ENCODE data around the gene ITPA.

Gene ITPA

DNA sequence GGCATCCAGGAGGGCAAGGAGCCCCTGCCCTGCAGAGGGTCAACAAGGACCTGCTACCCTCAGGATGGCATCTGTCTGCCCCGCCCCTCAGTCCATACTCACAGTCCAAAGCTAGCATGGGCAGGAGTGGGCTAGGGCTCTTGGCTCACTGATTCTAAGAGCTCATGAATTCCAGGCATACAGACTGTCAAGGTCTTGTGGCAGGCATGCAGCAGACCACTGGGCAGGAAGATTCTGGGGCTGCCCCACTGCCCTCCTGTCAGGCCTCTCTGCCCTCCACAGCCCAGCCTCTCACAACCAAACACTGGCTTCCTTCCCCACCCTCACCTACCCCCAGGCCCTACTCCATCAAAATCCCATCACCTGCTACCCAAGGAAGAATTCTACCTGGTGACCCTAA lies 35.3 kb downstream of the ITPA start:
- no peak for DNase-seq (ENCODE audit: low read depth in 2 of 2)

DNA sequence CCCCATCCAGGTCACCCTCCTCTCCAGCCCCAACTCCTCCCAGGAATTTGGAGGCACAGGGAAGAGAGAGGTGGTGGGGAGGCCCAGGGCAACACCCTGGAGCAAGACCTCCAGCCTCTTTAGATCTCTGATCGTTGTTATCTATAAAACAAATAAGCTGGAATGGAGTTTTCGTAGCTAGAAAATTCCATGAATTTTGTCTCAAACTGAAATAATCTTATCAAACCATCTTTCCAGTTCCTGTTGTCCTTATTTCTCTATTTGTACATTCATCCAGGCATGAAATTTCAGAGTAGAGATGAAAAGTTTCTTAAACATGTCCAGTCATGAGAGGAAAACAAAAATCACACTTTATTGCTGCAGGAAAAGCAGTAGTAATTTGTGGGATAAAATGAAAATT lies 35.9 kb downstream of the ITPA start:
- DNase-seq (ENCODE audit: low read depth in 2 of 2), result no peak

DNA sequence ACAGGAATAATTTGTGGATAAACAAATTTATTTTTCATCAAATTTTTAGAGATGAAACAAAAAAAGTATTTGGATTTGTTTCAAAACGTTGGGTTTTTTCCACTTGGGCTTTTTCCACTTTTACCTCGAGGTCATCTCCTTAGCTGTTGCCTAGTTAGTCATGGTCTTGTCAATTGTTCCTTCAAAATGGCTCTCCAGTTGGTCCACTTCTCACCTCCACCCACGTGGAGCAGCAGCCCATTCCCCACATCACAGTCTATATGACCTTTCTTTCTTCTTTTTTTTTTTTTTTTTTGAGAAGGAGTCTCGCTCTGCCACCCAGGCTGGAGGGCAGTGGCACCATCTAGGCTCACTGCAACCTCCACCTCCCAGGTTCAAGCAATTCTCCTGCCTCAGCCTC lies 36.4 kb downstream of the ITPA start:
- DNase-seq (ENCODE audit: low read depth in 2 of 2), result no peak

DNA sequence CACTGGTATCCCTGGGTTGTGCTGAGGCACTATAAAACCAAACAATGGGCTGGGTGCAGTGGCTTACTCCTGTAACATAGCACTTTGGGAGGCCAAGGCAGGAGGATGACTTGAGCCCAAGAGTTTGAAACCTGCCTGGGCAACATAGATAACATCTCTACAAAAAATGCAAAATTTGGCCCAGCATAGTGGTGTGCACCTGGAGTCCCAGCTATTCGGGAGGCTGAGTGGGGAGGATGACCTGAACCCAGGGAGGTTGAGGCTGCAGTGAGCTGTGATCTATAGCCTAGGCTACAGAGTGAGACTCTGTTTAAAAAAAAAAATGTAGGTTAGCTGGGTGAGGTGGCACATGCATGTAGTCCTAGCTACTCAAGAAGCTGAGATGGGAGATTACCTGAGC lies 37.4 kb downstream of the ITPA start:
- DNase-seq (ENCODE audit: low read depth in 2 of 2), result no peak

DNA sequence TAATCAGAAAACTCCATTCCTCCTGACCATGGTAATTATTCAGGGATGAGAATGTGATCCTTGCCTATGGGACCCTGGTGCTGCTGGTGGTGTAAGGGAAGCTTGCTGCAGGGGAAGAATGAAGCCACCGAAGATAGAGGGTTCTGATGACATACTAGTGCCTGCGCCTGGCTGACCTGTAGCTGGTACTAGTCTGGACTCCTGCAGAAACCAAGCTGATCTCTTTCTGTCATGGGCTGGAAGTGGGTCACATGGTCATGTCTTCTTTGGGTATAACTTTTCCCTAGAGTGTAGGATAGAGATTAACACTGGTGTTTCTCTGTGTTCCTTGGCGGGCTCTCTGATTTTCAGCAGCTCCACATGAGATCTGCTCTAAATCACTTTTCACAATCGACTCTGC lies 38.3 kb downstream of the ITPA start:
- no peak for DNase-seq (ENCODE audit: low read depth in 2 of 2)

DNA sequence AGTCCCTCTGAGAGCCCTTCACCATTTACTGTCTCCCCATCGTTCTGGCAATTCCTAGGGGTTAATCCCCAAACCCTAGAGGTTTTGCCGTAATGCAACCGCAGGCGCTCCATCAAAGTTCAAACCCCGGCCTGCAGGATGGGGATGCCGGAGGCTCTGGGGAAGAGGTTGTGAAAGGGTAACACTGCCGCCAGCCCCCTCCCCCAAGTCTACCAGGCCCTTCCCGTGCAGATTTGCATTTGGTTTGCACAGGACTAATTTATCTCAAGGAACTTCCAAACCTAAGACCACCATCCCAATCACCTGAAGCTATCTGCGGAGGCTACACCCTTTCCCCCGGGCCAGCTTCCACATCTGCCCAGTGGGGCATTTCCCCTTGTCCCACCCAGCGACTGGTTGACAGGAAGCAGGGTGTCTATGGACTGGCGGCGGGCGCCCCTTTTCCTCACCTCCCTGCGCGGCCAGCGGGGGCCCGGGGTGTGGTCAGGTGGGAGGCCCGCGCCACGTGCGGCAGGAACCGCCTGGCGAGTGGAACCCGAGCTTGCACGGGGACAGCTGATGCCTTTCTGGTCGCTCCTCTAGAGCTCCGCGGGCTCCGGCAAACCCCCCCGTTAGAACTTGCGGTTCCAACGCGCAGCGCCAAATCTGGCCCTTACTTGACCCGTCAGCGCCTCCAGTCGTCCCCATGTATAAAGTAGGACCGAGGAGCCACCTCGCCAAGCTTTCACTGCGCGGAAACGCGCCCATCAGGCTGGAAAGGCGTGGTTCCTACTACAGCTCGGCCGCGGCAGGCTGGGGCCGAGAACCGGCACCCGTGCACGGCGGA lies 39.1 kb downstream of the ITPA start:
- no peak for DNase-seq (ENCODE audit: low read depth in 2 of 2)

DNA sequence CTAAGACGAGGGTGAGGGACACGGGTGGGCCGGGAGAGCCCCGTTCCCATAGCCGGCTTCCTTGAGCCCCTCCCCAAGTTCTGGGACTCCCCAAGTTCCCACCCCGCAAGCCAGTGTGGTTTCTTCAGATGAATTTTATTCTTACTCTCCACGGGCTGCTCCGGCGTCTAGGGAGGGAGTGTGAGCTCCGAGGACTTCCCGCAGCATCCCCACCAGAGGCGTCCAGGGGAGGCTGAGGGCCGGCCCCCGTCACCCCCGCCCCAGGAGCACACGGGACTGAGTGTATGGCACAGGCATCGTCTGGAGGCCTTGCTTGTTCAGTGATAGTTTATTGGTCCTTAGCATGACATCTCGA lies 39.7 kb downstream of the ITPA start:
- no peak for DNase-seq (ENCODE audit: low read depth in 2 of 2)

DNA sequence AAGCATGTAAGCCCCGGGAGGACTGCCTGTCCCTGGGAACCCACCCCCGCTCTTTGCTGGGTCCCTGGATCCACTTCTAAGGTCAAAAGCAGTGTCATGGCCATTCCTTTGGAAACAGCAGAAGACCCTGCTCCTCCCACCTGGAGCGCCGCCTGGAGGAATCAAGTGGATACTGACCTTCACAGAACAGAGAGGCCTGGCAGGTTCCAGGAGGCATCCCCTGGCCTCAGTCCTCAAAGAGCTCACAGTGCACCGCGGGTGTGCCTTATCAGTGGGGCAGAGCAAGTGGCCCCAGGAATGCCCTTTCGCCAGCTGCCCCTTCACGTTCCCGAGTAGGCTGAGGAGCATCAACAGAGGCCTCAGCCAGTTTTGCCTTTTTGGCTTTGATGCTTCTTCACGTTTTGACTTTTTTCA lies 40.8 kb downstream of the ITPA start:
- no peak for DNase-seq (ENCODE audit: low read depth in 2 of 2)

DNA sequence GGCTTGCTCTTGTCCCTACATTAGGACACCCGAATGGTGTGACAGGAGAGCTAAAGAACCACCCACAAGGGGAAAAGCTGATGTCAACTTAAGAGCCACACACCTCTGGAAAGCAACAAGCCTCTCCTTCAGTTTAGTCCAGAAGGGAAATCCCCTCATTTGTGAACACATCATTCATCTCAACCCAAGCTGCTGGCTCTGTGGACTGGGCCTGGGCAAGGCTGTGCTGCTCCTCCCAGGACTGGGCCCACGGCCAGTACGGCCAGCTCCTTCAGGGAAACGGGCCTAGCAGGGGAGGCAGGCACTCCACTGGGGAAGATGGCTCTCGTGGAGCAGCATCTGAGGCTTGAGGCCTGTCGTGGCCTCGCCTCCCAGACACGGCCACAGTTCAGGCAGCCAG lies 42.5 kb downstream of the ITPA start:
- DNase-seq (ENCODE audit: low read depth in 2 of 2), result no peak

DNA sequence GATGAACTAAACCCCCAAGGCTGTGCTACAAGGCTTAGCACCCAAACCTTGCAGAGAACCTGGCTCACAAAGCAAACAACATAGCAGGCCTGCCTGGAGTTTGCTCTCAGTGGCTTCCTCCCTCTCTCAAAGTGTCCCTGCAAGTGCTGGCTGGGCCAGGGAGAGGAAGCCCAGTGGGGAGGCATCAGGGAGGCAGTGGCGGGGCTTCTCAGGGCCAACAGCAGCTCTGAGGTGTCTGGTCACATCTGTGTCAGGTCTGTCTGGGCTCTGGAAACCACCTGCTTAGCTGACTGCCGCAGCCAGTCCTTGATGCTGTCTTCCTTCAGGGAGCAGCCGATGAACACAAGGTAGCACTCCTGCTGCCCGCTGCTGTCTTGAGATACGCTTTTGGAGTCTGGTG lies 46.4 kb downstream of the ITPA start:
- DNase-seq (ENCODE audit: low read depth in 2 of 2), result no peak

DNA sequence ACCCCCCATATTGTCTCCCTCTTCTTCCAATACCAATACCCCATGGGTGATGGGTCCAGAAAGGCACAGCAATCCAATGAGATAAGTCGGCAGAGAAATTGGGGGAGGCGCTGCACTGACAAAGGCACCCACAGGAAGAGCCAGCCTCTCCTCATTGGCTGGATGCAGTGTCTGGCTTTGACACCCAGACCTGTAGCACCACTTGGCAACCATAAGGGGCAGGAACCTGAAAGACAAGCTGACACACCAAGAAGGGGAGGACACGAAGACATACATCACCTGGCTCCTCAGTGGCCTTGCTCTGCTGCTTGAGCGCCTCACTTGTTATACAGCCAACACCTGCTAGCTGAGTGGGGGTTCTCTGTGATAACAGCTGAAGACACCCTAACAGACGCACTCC lies 49.1 kb downstream of the ITPA start:
- DNase-seq (ENCODE audit: low read depth in 2 of 2), result no peak

DNA sequence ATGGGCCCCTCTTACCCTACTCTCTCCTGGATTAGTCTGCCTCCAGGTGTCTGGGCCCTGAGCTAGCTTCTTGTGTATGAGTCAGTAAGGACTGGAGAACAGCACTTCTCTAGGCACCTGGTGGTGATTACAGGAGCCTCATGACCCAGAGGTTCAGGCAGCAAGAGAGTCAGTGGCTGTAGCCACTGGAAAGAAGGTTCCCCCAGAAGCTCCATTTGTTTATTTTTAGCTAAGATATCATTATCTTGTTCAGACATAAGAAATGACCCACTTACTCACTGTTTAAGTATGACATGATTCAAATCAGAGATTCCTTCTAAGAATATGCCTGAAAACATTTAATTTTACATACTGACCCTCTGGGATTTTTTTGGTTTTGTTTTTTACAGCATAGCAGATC lies 53.3 kb downstream of the ITPA start:
- DNase-seq (ENCODE audit: low read depth in 2 of 2), result no peak

DNA sequence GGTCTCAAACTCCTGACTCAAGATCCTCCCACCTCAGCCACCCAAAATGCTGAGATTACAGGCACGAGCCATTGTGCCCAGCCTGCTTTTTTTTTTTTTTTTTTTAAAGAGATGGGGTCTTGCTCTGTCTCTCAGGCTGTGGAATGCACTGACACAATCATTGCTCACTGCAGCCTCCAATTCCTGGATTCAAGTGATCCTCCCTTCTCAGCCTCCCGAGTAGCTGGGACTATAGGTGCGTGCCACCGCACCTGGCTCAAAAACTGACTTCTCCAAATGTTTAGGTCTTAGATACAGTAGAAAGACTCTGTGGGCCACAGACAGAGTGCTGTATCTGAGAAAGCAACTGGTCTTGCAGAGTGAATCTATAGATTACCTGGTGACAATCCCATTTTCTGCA lies 60.8 kb downstream of the ITPA start:
- no peak for DNase-seq (ENCODE audit: low read depth in 2 of 2)

DNA sequence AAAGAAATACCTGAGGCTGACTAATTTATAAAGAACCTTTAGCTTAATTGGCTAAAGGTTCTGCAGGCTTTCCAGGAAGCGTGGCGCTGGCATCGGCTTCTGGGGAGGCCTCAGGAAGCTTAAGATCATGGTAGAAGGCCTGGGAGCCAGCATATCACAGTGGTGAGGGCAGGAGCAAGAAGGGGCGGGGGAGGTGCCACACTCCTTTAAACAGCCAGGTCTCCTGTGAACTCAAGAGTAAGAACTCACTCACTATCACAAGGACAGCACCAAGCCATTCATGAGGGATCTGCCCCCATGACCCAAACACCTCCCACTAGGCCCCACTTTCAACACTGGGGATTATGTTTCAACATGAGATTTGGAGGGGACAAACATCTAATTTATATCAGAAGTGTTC lies 64.1 kb downstream of the ITPA start:
- no peak for DNase-seq (ENCODE audit: low read depth in 2 of 2)
